OCI-LY3 (cell line): ENCODE measurements around the gene CHPT1.

Experiments used
- H2AFZ ChIP-seq: fragments of 200-600, 300-600 bp; shearing (Covaris generic); 2 replicates; pipeline ENCODE4 v1.6.0; 2014; ENCODE audit warnings: antibody characterized with exemption, low read depth, low read length
- H3K27ac ChIP-seq: fragments of 200-600, 300-600 bp; sonication (generic); 2 replicates; pipeline ENCODE4 v1.5.1; 2014; ENCODE audit warnings: mild to moderate bottlenecking, low read length, moderate library complexity, mixed read lengths
- H3K27me3 ChIP-seq: fragments of 200-600, 300-600 bp; sonication (generic); 2 replicates; pipeline ENCODE4 v1.6.1; 2014; ENCODE audit warnings: low read depth, low read length, mixed read lengths
- H3K36me3 ChIP-seq: fragments of 200-600, 300-600 bp; sonication (generic); replicated peaks from 2 replicates; pipeline ENCODE3; 2014; ENCODE audit warnings: low read depth, low read length, mixed read lengths
- H3K4me1 ChIP-seq: fragments of 300-600, 200-600 bp; sonication (generic); 2 replicates; pipeline ENCODE4 v1.6.1; 2014; ENCODE audit warnings: low read length, mixed read lengths
- H3K4me2 ChIP-seq: fragments of 200-600, 300-600 bp; sonication (generic); 2 replicates; pipeline ENCODE4 v1.6.1; 2014; ENCODE audit warnings: low read length, mixed read lengths
- H3K4me3 ChIP-seq: fragments of 300-600, 200-600 bp; sonication (generic); 2 replicates; pipeline ENCODE4 v1.5.1; 2014; ENCODE audit warnings: antibody characterized with exemption, mild to moderate bottlenecking, low read length, moderate library complexity
- H3K79me2 ChIP-seq: fragments of 300-600, 200-600 bp; shearing (Covaris generic); 2 replicates; pipeline ENCODE4 v1.6.1; 2014; ENCODE audit warnings: mild to moderate bottlenecking, low read length, mixed read lengths
- H3K9ac ChIP-seq: fragments of 300-600, 200-600 bp; shearing (Covaris generic); 2 replicates; pipeline ENCODE4 v1.6.0; 2014; ENCODE audit warnings: mild to moderate bottlenecking, low read length, moderate library complexity
- H3K9me3 ChIP-seq: fragments of 200-600, 300-600 bp; shearing (Covaris generic); 2 replicates; pipeline ENCODE4 v1.6.1; 2014; ENCODE audit warnings: low read length, mixed read lengths; ENCODE audit not compliant: insufficient read depth
- H4K20me1 ChIP-seq: fragments of 200-600, 300-600 bp; sonication (generic); 2 replicates; pipeline ENCODE4 v1.6.1; 2016; ENCODE audit warnings: low read length, mixed read lengths; ENCODE audit not compliant: insufficient read depth
- EZH2phosphoT487 ChIP-seq: fragments of 200-600 bp; shearing (Covaris generic); IDR thresholded peaks from 2 replicates; pipeline ENCODE4 v1.6.1; 2018; ENCODE audit warnings: antibody characterized with exemption, mixed run types, low read depth
- TF ChIP-seq, protein P1 (sequence below): fragments of 200-600, 300-600 bp; sonication (generic); IDR thresholded peaks from 2 replicates; pipeline ENCODE4 v1.5.1; 2014; ENCODE audit warnings: antibody characterized with exemption, low read length, low read depth

CHPT1 gene

DNA sequence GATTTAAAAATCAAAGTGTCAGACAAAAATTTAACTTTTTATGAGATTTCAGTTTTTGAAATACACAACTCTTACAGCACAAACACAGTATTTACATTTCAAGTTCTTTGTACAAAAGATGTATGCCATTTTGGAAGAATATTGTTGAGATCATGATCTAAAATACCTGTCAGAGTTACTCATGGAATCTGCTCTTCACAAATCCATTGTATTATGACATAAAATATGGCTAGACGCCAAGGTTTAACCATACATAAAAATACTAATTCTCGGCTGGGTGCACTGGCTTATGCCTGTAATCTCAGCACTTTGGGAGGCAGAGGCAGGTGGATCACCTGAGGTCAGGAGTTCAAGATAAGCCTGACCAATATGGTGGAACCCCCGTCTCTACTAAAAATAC is 48.0 kb downstream of the CHPT1 start:
- H3K4me3 ChIP-seq: no peak overlapping the region
- no peaks in the 10 kb centered on the region for H3K79me2 ChIP-seq
- H3K9me3 ChIP-seq: no peaks in the 10 kb centered on the region
- no peaks in the 10 kb centered on the region for H3K27me3 ChIP-seq
- no peaks in the 10 kb centered on the region for H3K4me1 ChIP-seq
- no peak overlapping the region for H3K9ac ChIP-seq
- no peak for TF ChIP-seq EZH2phosphoT487
- H3K4me2 ChIP-seq: no peak overlapping the region
- H4K20me1 ChIP-seq: no peaks in the 10 kb centered on the region
- no peak overlapping the region for H3K27ac ChIP-seq
- H3K36me3 ChIP-seq: peaks cover 11% of the 10 kb centered on the region
- no peak overlapping the region for H2AFZ ChIP-seq

DNA sequence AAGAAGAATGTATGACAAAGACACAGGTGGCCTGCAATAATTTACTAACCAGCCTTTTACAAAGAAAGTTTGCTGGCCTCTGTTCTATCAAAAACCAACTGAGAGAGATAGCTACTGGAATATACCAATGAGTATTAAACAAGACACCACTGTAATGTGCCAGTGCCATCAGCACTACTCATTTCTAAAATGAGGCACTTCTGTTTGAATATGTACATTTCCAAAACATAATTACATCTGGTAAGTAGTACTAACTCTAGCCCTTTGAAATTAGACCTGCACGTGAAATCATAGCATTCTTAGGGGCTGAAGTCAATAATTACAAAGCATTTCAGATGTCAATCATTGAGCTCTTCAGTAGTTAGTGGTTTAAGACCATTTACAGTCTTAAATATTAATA is 48.8 kb downstream of the CHPT1 start:
- Histone ChIP-seq H3K36me3 (peaks cover 11% of the 10 kb centered on the region), H4K20me1 (no peaks in the 10 kb centered on the region), H2AFZ (no peak overlapping the region), H3K9ac (no peak overlapping the region), H3K27ac (no peak overlapping the region), H3K4me1 (no peaks in the 10 kb centered on the region), H3K79me2 (no peaks in the 10 kb centered on the region), H3K27me3 (no peaks in the 10 kb centered on the region), H3K4me3 (no peak overlapping the region), H3K4me2 (no peak overlapping the region), H3K9me3 (no peaks in the 10 kb centered on the region)
- TF ChIP-seq, protein P1, sequence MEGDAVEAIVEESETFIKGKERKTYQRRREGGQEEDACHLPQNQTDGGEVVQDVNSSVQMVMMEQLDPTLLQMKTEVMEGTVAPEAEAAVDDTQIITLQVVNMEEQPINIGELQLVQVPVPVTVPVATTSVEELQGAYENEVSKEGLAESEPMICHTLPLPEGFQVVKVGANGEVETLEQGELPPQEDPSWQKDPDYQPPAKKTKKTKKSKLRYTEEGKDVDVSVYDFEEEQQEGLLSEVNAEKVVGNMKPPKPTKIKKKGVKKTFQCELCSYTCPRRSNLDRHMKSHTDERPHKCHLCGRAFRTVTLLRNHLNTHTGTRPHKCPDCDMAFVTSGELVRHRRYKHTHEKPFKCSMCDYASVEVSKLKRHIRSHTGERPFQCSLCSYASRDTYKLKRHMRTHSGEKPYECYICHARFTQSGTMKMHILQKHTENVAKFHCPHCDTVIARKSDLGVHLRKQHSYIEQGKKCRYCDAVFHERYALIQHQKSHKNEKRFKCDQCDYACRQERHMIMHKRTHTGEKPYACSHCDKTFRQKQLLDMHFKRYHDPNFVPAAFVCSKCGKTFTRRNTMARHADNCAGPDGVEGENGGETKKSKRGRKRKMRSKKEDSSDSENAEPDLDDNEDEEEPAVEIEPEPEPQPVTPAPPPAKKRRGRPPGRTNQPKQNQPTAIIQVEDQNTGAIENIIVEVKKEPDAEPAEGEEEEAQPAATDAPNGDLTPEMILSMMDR: no peak
- no peak for TF ChIP-seq EZH2phosphoT487

DNA sequence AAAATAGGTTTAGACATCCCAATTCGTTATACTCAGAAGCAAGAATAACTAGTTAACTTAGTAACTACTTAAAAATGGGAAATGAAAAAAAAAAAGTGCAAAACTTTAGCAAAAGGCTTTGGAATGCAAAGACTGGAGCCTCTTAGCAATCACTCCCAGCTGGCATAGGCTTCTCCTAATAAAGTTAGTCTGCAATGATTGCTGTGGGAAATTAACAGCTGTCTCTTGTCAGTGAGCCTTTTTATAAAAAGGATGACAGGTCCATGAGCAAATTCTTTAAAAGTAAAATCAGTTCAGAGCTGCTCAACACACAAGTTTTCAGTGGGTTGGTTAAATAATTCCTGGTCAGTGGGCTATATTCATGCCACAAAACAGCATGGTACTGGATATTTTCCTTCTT is 49.2 kb downstream of the CHPT1 start:
- no peaks in the 10 kb centered on the region for H3K9me3 ChIP-seq
- H3K79me2 ChIP-seq: no peaks in the 10 kb centered on the region
- no peaks in the 10 kb centered on the region for H3K4me1 ChIP-seq
- no peak overlapping the region for H3K27ac ChIP-seq
- no peak for TF ChIP-seq EZH2phosphoT487
- TF ChIP-seq, protein P1: no peak
- H3K9ac ChIP-seq: no peak overlapping the region
- H3K4me2 ChIP-seq: no peak overlapping the region
- H2AFZ ChIP-seq: no peak overlapping the region
- H3K4me3 ChIP-seq: no peak overlapping the region
- peaks cover 11% of the 10 kb centered on the region for H3K36me3 ChIP-seq
- H4K20me1 ChIP-seq: no peaks in the 10 kb centered on the region
- H3K27me3 ChIP-seq: no peaks in the 10 kb centered on the region

DNA sequence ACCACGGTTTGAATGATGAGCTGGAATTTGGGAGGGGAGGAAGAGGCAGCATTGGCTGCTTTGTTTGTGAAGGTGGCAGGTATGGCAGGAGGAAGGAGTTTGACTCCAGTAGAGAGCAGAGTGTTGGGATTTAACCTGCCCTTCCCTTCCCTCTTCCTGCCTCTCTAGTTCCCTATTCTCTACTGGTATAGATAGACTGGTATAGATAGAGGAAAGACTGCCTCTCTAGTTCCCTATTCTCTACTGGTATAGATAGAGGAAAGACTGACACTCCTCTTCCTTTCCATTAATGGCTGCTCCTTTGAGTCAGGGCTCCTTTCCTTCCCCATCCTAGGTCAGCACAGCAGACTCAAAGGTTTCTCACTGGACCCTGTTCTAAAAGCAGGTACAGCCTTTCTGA is 50.3 kb downstream of the CHPT1 start:
- H3K9me3 ChIP-seq: no peaks in the 10 kb centered on the region
- H3K9ac ChIP-seq: no peak overlapping the region
- no peak overlapping the region for H3K4me2 ChIP-seq
- no peak overlapping the region for H3K27ac ChIP-seq
- no peaks in the 10 kb centered on the region for H3K79me2 ChIP-seq
- no peaks in the 10 kb centered on the region for H3K27me3 ChIP-seq
- H3K36me3 ChIP-seq: peaks cover 11% of the 10 kb centered on the region
- H2AFZ ChIP-seq: no peak overlapping the region
- no peak overlapping the region for H3K4me3 ChIP-seq
- H3K4me1 ChIP-seq: no peaks in the 10 kb centered on the region
- no peak for TF ChIP-seq EZH2phosphoT487
- TF ChIP-seq, protein P1: no peak
- H4K20me1 ChIP-seq: no peaks in the 10 kb centered on the region

DNA sequence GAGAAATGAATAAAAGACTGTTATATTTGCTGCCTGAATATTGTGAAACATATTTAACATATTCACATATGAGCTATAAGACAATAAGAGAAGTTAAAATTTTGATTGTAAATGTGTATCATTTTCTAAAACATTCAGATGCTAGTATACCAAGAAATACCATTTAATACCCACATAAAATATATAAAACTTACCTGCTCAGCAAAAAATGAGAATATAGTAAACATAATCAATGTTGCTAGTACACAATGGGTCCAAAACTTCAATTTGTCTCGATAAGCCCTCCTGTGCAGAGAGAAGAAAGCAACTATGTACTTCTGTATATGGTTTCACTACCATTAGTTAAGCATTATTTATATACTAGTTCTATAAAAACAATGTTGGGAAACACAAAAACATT is 51.5 kb downstream of the CHPT1 start:
- Histone ChIP-seq H3K9me3 (no peaks in the 10 kb centered on the region), H3K4me3 (no peak overlapping the region), H3K79me2 (no peaks in the 10 kb centered on the region), H3K4me2 (no peak overlapping the region), H3K27ac (no peak overlapping the region), H3K27me3 (no peaks in the 10 kb centered on the region), H3K9ac (no peak overlapping the region), H4K20me1 (no peaks in the 10 kb centered on the region), H3K4me1 (no peaks in the 10 kb centered on the region), H2AFZ (no peak overlapping the region), H3K36me3 (peaks cover 11% of the 10 kb centered on the region)
- TF ChIP-seq EZH2phosphoT487: no peak
- TF ChIP-seq, protein P1: no peak
